Endothelial cell of umbilical vein (primary cell): ENCODE data around the gene EML2. TPM values are rescaled to one million over a fixed set of nuclear protein-coding genes. Genes with fewer than 3 reads are reported as not detected.

Experiments used
- BruUV-seq: library from RNA; stranded (reverse); fragments of 400-500 nt; replicated peaks from 2 replicates; lab custom pipeline; 2021; lab: Mats Ljungman, UMichigan
- CTCF ChIA-PET: fragments of 300-600, 350-600 bp; sonication (Branson Sonifier 250); formaldehyde crosslinking; loops from one replicate; lab custom pipeline; 2021; ENCODE audit warnings: antibody characterized with exemption, inconsistent platforms; lab: Charles Lee
- POLR2A ChIA-PET: fragments of 300-600, 350-600 bp; sonication (Branson Sonifier 250); formaldehyde crosslinking; loops from one replicate; lab custom pipeline; 2021; ENCODE audit warnings: antibody characterized with exemption, inconsistent platforms; lab: Charles Lee
- DNase-seq: peaks from one replicate; pipeline ENCODE4 v3.0.0-alpha.2; 2011; ENCODE audit warnings: low read depth, low spot score
- FAIRE-seq: peaks from 2 replicates; lab custom pipeline; 2011; peaks lifted over from hg19 to GRCh38; lab: Jason Lieb, UNC
- H2AFZ ChIP-seq: 2 replicates; pipeline ENCODE4 v1.6.0; 2012; ENCODE audit warnings: low read depth, low read length, control low read depth, inconsistent platforms
- H3K27ac ChIP-seq: 2 replicates; pipeline ENCODE4 v1.5.1; 2011; ENCODE audit warnings: low read depth, mild to moderate bottlenecking, control low read depth, low read length, moderate library complexity; ENCODE audit not compliant: insufficient read depth
- H3K27me3 ChIP-seq, 2 experiments: 2 replicates each; pipeline versions ENCODE4 v1.6.0 to v1.6.1; 2011; ENCODE audit warnings: low read length in 2 of 2, mixed read lengths in 1 of 2; ENCODE audit not compliant: control insufficient read depth in 2 of 2, insufficient read depth in 2 of 2
- H3K36me3 ChIP-seq, 2 experiments: 2 replicates in 1 of 2; 3 replicates in 1 of 2; pipeline ENCODE4 v1.5.1; 2011; ENCODE audit warnings: low read length in 2 of 2, mild to moderate bottlenecking in 1 of 2, moderate library complexity in 1 of 2; ENCODE audit not compliant: control insufficient read depth in 2 of 2, insufficient read depth in 2 of 2; ENCODE audit errors: extremely low read depth in 1 of 2
- H3K4me1 ChIP-seq: 3 replicates; pipeline ENCODE4 v1.5.1; 2011; ENCODE audit warnings: mild to moderate bottlenecking, low read length; ENCODE audit not compliant: control insufficient read depth, insufficient read depth; ENCODE audit errors: extremely low read depth
- H3K4me2 ChIP-seq: 2 replicates; pipeline ENCODE4 v1.6.1; 2011; ENCODE audit warnings: low read length, control low read depth, mixed read lengths; ENCODE audit not compliant: insufficient read depth
- H3K4me3 ChIP-seq, 3 experiments: fragments of 200-600 bp in 1 of 3; sonication (generic), shearing (Covaris generic) in 1 of 3; replicated peaks in 1 of 3; 2 replicates each; pipeline ENCODE4 v1.5.1; 2011 to 2016; ENCODE audit warnings: control low read depth in 3 of 3, low read length in 3 of 3, mild to moderate bottlenecking in 2 of 3, inconsistent platforms in 1 of 3, low read depth in 1 of 3, moderate library complexity in 1 of 3; ENCODE audit not compliant: insufficient read depth in 1 of 3
- H3K79me2 ChIP-seq: 2 replicates; pipeline ENCODE4 v1.6.0; 2012; ENCODE audit warnings: low read length, inconsistent platforms; ENCODE audit not compliant: control insufficient read depth, insufficient read depth
- H3K9ac ChIP-seq: replicated peaks from 2 replicates; pipeline ENCODE3; 2011; ENCODE audit warnings: low read length, control low read depth; ENCODE audit not compliant: insufficient read depth; ENCODE audit errors: extremely low read depth
- H3K9me1 ChIP-seq: replicated peaks from 3 replicates; pipeline ENCODE4 v1.6.0; 2011; ENCODE audit warnings: mild to moderate bottlenecking, low read length; ENCODE audit not compliant: control insufficient read depth, insufficient read depth; ENCODE audit errors: extremely low read depth
- H3K9me3 ChIP-seq: replicated peaks from 2 replicates; pipeline ENCODE4 v1.5.1; 2012; ENCODE audit warnings: low read length, inconsistent platforms; ENCODE audit not compliant: control insufficient read depth, insufficient read depth
- H4K20me1 ChIP-seq: replicated peaks from 2 replicates; pipeline ENCODE3; 2011; ENCODE audit warnings: mild to moderate bottlenecking, low read length; ENCODE audit not compliant: control insufficient read depth, insufficient read depth; ENCODE audit errors: extremely low read depth
- CTCF ChIP-seq, 2 donors: IDR thresholded peaks; 1 replicate in 1 of 2; 2 replicates in 1 of 2; pipeline ENCODE4 v1.5.1; 2011; ENCODE audit warnings: low read length in 2 of 2, mild to moderate bottlenecking in 2 of 2, moderate library complexity in 2 of 2, control low read depth in 1 of 2, inconsistent platforms in 1 of 2, low read depth in 1 of 2; ENCODE audit not compliant: insufficient read depth in 1 of 2; ENCODE audit errors: extremely low read depth in 1 of 2
- FOS ChIP-seq: IDR thresholded peaks from 2 replicates; pipeline ENCODE4 v1.6.1; 2011; ENCODE audit warnings: mild to moderate bottlenecking, low read length, moderate library complexity, borderline replicate concordance; ENCODE audit not compliant: insufficient read depth
- GATA2 ChIP-seq: IDR thresholded peaks from 2 replicates; pipeline ENCODE4 v1.7.0; 2011; ENCODE audit warnings: low read depth, mild to moderate bottlenecking, moderate library complexity, mixed read lengths, low read length; ENCODE audit not compliant: insufficient read length, insufficient read depth
- JUN ChIP-seq: IDR thresholded peaks from 2 replicates; pipeline ENCODE4 v1.6.1; 2011; ENCODE audit warnings: borderline replicate concordance, low read depth; ENCODE audit not compliant: insufficient read length, insufficient read depth
- POLR2A ChIP-seq: IDR thresholded peaks from 2 replicates; pipeline ENCODE4 v1.6.1; 2012; ENCODE audit warnings: low read depth, mild to moderate bottlenecking, control low read depth, low read length
- POLR2AphosphoS5 ChIP-seq: IDR thresholded peaks from 2 replicates; pipeline ENCODE4 v1.6.1; 2012; ENCODE audit warnings: low read depth, mild to moderate bottlenecking, control low read depth, low read length, moderate library complexity; ENCODE audit not compliant: insufficient read depth
- dilution Hi-C: fragments of 300-500 bp; cut with MboI; formaldehyde crosslinking; loops from one replicate; pipeline ENCODE4 v1.15.0; 2019; ENCODE audit warnings: low sequenced_read_pairs; ENCODE audit not compliant: extremely low pct_ligation_motif_present
- intact Hi-C: fragments of 100-400 bp; cut with micrococcal nuclease; formaldehyde crosslinking; loops from one replicate; pipeline ENCODE4 v1.10.0; 2022
- polyA plus RNA-seq, 4 experiments: library from polyadenylated mRNA; depleted of rRNA in 3 of 4; stranded (reverse) in 3 of 4; unstranded in 1 of 4; fragments of >200 nt; gene quantifications; 2 replicates each; pipeline versions ENCODE4 v1.2.1 to v1.2.3, GENCODE V29; 2011 to 2012; ENCODE audit warnings: missing spikeins in 1 of 4
- total RNA-seq: library from RNA; stranded (reverse); gene quantifications from 2 replicates; pipeline ENCODE4 v1.2.3, GENCODE V29; 2021

EML2 gene
- total and polyA plus RNA-seq, 2 donors (not counting 3 experiments of a cell fraction or from before 2014, with no cell fraction given): 23.3 to 28.9 TPM

- no peak overlapping the region for H3K4me3 ChIP-seq
- H4K20me1 ChIP-seq: no peaks in the 10 kb centered on the region
- H3K79me2 ChIP-seq: peaks cover 2% of the 10 kb centered on the region
- H3K4me1 ChIP-seq: peaks cover 9% of the 10 kb centered on the region
- no peak overlapping the region for H3K9ac ChIP-seq
- no peaks in the 10 kb centered on the region for H3K9me3 ChIP-seq
- no peak overlapping the region for H3K4me2 ChIP-seq
- TF ChIP-seq POLR2A (no peak), CTCF (IDR thresholded peaks at IDR 0.05; ENCODE audit: extremely low read depth in 1 of 2, insufficient read depth in 1 of 2, low read depth in 1 of 2, low read length in 2 of 2) (no peak), JUN (no peak), GATA2 (no peak), POLR2AphosphoS5 (no peak), FOS (no peak)
- no peak for DNase-seq
- no peaks in the 10 kb centered on the region for H3K36me3 ChIP-seq
- ChIA-PET POLR2A (no interaction called here), CTCF (no interaction called here)
- no peak for FAIRE-seq
- H3K9me1 ChIP-seq: no peaks in the 10 kb centered on the region
- no TSS peak for BruUV-seq
- dilution Hi-C loops: no loop called here
- no peaks in the 10 kb centered on the region for H3K27me3 ChIP-seq
- no peak overlapping the region for H2AFZ ChIP-seq
- no peak overlapping the region for H3K27ac ChIP-seq
- intact Hi-C loops: no loop called here
Measured at GRCh38 chr19:45577111-45577905, 61.9 kb downstream of the EML2 start.
